ENCODE measurements around the gene OR52E6. TPM values are rescaled to one million over a fixed set of nuclear protein-coding genes. Genes with fewer than 3 reads are reported as not detected.

Gene OR52E6
- total RNA-seq, 2 experiments from 2014 or later: not detected

DNA sequence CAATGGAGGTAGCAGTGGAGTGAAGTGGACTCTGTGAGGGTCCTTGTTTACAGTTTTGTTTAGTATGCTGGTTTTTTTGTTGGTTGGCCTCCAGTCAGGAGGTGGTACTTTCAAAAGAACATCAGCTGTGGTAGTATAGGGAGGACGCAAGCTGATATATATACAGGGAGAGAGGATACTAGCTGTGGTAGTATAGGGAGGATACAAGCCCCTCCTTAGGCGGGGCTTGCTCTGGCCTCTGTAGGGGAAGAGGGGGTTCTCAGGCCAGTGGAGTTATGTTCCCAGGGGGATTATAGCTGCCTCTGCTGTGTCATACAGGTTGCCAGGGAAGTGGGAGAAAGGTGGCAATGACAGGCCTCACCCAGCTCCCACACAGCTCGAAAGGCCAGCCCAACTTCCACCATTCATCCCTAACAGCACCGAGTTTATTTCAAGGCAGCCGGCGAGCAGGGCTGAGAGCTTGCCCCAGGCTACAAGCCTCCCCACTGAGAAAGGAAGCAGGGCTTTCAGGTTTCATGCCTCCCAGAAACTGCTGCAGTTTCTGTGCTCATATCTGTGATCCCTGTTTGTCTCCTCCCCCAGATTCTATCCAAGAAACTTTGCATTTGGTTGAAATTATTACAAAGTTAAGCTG is 10.4 kb downstream of the OR52E6 start:
- Mint-ChIP-seq H3K9me3 (ENCODE audit: low read depth) (no peaks in the 10 kb centered on the region), H3K4me3 (no peak overlapping the region), H3K36me3 (no peaks in the 10 kb centered on the region), H3K4me1 (no peaks in the 10 kb centered on the region), H3K27me3 (peaks cover 4% of the 10 kb centered on the region), H3K27ac (no peak overlapping the region)
- CTCF ChIA-PET: interaction anchor here (1.4 kb wide), 1 partner anchor 9 kb away, joined by 3 read pairs; no protein-coding TSS in a partner anchor
- ATAC-seq (no peak), DNase-seq (no peak)

DNA sequence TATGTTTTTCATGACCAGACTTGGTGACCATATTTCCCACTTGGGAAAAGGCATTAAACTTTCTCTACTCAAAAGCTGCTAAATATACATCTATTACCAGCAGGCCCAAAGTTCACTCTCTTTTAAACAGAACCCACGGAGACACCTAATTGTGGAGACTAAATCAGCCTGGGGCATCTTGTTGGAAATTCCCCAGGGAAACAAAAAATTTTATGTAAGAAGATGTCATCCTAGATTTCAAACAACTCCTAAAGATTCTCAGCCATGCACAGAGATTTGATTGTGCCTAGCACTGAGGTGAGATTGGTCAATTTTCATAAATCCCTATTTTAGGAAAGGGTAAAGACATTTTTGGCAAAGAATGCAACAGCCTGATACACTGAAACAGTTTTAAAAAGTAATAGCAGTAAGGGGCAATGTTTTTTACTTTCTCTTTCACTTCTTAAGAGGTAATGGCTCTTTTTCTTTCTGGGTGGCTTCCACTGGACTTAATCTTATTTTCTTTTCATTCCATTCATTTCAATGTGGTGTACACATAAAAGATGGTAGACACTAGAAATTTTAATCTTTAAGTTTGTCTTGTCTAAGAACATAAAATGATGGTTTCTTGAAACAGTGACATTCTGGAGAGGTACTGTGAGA is 23.3 kb downstream of the OR52E6 start:
- H3K4me1 Mint-ChIP-seq: peaks cover 9% of the 10 kb centered on the region
- H3K4me3 Mint-ChIP-seq: peak overlapping the region; percentile 65
- ATAC-seq: peak; percentile 55
- no peak for DNase-seq
- peak overlapping the region; percentile 77 for H3K27ac Mint-ChIP-seq
- peaks cover 3% of the 10 kb centered on the region for H3K27me3 Mint-ChIP-seq
- CTCF ChIA-PET: interaction anchor here (1.3 kb wide), 1 partner anchor 536 kb away, joined by 3 read pairs; no protein-coding TSS in a partner anchor
- H3K9me3 Mint-ChIP-seq (ENCODE audit: low read depth): no peaks in the 10 kb centered on the region
- H3K36me3 Mint-ChIP-seq: no peaks in the 10 kb centered on the region

- Mint-ChIP-seq H3K9me3 (ENCODE audit: low read depth) (no peaks in the 10 kb centered on the region), H3K27ac (no peak overlapping the region), H3K4me3 (no peak overlapping the region), H3K27me3 (peaks cover 10% of the 10 kb centered on the region), H3K36me3 (no peaks in the 10 kb centered on the region), H3K4me1 (peaks cover 9% of the 10 kb centered on the region)
- no peak for ATAC-seq
- DNase-seq: no peak
- CTCF ChIA-PET: no interaction called here
Observed at GRCh38 chr11:5815534-5815933, 26.2 kb downstream of the OR52E6 start.

GRCh38 chr11:5809905-5810795 is 31.5 kb downstream of the OR52E6 start:
- no peaks in the 10 kb centered on the region for H3K36me3 Mint-ChIP-seq
- H3K27ac Mint-ChIP-seq: no peak overlapping the region
- DNase-seq (no peak), ATAC-seq (no peak)
- H3K27me3 Mint-ChIP-seq: peaks cover 29% of the 10 kb centered on the region
- peaks cover 15% of the 10 kb centered on the region for H3K4me1 Mint-ChIP-seq
- CTCF ChIA-PET: interaction anchor here (0.7 to 1.6 kb wide), 6 partner anchors 84 to 215 kb away, joined by 3 to 10 read pairs (median 4); partner anchors contain the start of gene TRIM34
- no peaks in the 10 kb centered on the region for H3K9me3 Mint-ChIP-seq (ENCODE audit: low read depth)
- no peak overlapping the region for H3K4me3 Mint-ChIP-seq

DNA sequence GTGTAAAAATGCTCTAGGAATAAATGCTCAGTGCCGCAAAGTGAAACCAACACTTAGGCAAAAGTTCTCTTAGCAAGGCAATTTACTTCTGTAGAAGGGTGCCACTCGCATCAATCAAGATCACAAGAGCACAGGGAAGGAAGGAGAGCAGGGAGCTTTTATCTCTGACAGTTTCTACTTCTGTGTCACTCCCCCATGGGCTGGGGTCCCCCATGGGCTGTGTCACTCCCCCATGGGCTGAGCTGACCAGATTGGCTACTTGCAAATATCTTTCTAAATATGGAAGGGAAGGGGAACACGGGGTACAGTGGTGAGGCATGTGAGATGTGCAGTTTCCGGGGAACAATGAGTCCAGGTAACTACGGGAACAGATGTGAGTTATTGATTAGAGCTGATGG is 32.6 kb downstream of the OR52E6 start:
- Mint-ChIP-seq H3K9me3 (ENCODE audit: low read depth) (no peaks in the 10 kb centered on the region), H3K4me3 (peak overlapping the region; percentile 89), H3K36me3 (no peaks in the 10 kb centered on the region), H3K27me3 (peaks cover 29% of the 10 kb centered on the region), H3K27ac (peak overlapping the region; percentile 66), H3K4me1 (peaks cover 13% of the 10 kb centered on the region)
- DNase-seq: no peak
- CTCF ChIA-PET: interaction anchor here (0.7 to 1.6 kb wide), 7 partner anchors 120 to 333 kb away, joined by 3 to 10 read pairs (median 3); partner anchors contain the start of genes TRIM22 and TRIM34
- ATAC-seq: peak; percentile 62

- H3K4me1 Mint-ChIP-seq: peaks cover 13% of the 10 kb centered on the region
- CTCF ChIA-PET: interaction anchor here (0.8 to 1.6 kb wide), 4 partner anchors 188 to 332 kb away, joined by 3 to 10 read pairs (median 3); no protein-coding TSS in a partner anchor
- peaks cover 29% of the 10 kb centered on the region for H3K27me3 Mint-ChIP-seq
- peak within 1 kb of the TSS; percentile 66 for H3K27ac Mint-ChIP-seq
- H3K4me3 Mint-ChIP-seq: peak within 1 kb of the TSS; percentile 89
- H3K9me3 Mint-ChIP-seq (ENCODE audit: low read depth): no peaks in the 10 kb centered on the region
- no peaks in the 10 kb centered on the region for H3K36me3 Mint-ChIP-seq
- peak; percentile 94 for ATAC-seq
- peak; percentile 82 for DNase-seq
Observed at GRCh38 chr11:5808500-5809121, 33.1 kb downstream of the OR52E6 start, which contains the start of gene OR52N2. Gene OR52N2 (plus strand): TSS chr11:5808924. CDS start chr11:5820336, 11,412 bp downstream.

DNA sequence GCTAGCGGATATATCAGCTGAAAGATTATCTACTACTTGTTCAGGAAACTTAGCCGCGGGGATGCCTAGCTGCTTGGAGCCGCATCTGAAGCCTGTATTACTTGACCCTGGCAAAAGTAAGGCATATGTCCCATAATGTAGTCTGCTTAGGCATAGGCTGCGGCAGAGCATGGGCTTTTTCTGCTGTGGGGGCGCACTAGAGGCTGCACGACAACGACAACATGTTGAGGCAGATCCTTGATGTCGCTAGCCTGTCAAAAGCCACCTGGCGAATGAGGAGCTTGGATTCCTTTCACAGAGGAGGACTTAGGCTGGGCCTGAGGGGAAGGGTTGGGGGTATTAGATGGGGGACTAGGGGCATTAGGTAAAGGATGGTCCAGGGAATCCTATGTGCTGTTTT is 34.1 kb downstream of the OR52E6 start:
- no peaks in the 10 kb centered on the region for H3K9me3 Mint-ChIP-seq (ENCODE audit: low read depth)
- DNase-seq: no peak
- H3K4me1 Mint-ChIP-seq: peaks cover 13% of the 10 kb centered on the region
- peaks cover 2% of the 10 kb centered on the region for H3K36me3 Mint-ChIP-seq
- no peak for ATAC-seq
- H3K27me3 Mint-ChIP-seq: peaks cover 32% of the 10 kb centered on the region
- no peak overlapping the region for H3K27ac Mint-ChIP-seq
- H3K4me3 Mint-ChIP-seq: no peak overlapping the region
- CTCF ChIA-PET: interaction anchor here (1.6 kb wide), 1 partner anchor 207 kb away, joined by 4 read pairs; no protein-coding TSS in a partner anchor

- H3K27ac Mint-ChIP-seq: no peak overlapping the region
- no peak overlapping the region for H3K4me3 Mint-ChIP-seq
- peaks cover 2% of the 10 kb centered on the region for H3K36me3 Mint-ChIP-seq
- CTCF ChIA-PET: no interaction called here
- ATAC-seq (no peak), DNase-seq (no peak)
- peaks cover 6% of the 10 kb centered on the region for H3K4me1 Mint-ChIP-seq
- H3K27me3 Mint-ChIP-seq: peaks cover 34% of the 10 kb centered on the region
- H3K9me3 Mint-ChIP-seq (ENCODE audit: low read depth): no peaks in the 10 kb centered on the region
Observed at GRCh38 chr11:5803982-5804381, 37.7 kb downstream of the OR52E6 start.

DNA sequence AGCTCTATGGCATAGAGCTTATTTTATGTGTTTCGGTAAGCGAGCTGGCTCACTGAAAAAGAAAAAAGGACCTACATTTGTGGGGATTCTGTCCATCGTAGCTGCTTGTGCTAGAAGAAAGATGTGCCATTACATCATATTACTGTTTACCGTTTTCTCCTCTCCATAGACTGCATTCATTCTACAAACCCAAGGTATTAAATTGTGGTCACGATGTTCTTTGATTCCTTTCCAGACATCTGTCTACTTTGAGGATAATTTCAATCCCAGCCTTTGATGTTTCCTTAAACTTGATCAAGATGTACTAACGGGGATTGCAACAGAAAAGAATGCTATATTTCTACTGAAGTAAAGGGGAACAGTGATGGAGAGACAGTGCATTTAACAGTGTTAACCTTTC is 45.2 kb downstream of the OR52E6 start:
- Mint-ChIP-seq H3K27ac (no peak overlapping the region), H3K36me3 (no peaks in the 10 kb centered on the region), H3K4me3 (no peak overlapping the region), H3K4me1 (no peaks in the 10 kb centered on the region), H3K27me3 (peaks cover 30% of the 10 kb centered on the region), H3K9me3 (ENCODE audit: low read depth) (no peaks in the 10 kb centered on the region)
- CTCF ChIA-PET: no interaction called here
- DNase-seq: no peak
- no peak for ATAC-seq

DNA sequence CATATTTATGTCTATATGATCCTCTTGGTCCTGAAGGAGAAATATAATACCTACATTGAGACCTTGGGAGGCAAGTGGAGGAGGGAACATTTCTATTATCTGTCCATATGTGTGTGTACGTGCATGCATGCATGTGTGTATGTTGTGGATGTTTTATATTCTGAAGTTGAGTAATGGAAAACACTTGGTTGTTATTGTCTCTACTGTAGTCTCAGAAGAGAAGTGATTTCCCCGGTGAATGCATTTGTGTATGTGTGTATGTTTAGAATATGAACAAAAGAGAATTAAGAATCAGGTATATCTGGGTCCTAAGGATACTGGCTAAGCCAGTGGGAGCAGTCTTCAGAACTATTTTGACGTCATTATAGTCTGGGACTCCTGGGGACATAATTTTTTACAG is 50.5 kb downstream of the OR52E6 start, which contains the start of gene OR52N1:
OR52N1 (minus strand) TSS at position 101 of the 400 bp plus-strand sequence. CDS start 2,449 bp downstream, outside the sequence.
- peaks cover 15% of the 10 kb centered on the region for H3K27me3 Mint-ChIP-seq
- DNase-seq (no peak), ATAC-seq (no peak)
- CTCF ChIA-PET: no interaction called here
- no peak within 1 kb of the TSS for H3K4me3 Mint-ChIP-seq
- H3K27ac Mint-ChIP-seq: no peak within 1 kb of the TSS
- H3K9me3 Mint-ChIP-seq (ENCODE audit: low read depth): no peaks in the 10 kb centered on the region
- H3K36me3 Mint-ChIP-seq: no peaks in the 10 kb centered on the region
- no peaks in the 10 kb centered on the region for H3K4me1 Mint-ChIP-seq

Data from activated CD8-positive, alpha-beta memory T cell treated with anti-CD3 and anti-CD28 coated beads, Interleukin-2, amount 10 ng/mL, durations not matched to agents 7 days and 5 days (primary cell).